HG03571 (cell line): ENCODE results near the gene HGF.
"Not testable (repeated sequence)": the region's sequence is repeated elsewhere in the genome, so short reads cannot be mapped to it uniquely, and the experiment has no call there.

Experiments
- ATAC-seq: cut with Tn5 transposase; IDR thresholded peaks from one replicate; pipeline ENCODE4 v1.9.1; 2021; ENCODE audit not compliant: unreplicated experiment

The HGF gene

GRCh38 chr7:81769891-81770727 is at the start of gene HGF:
Gene HGF (minus strand): TSS chr7:81770047. CDS start chr7:81769971, 76 bp downstream.
- ATAC-seq: no peak

- ATAC-seq: no peak
Measured at GRCh38 chr7:81816312-81816711, 46.5 kb upstream of the HGF start.

DNA sequence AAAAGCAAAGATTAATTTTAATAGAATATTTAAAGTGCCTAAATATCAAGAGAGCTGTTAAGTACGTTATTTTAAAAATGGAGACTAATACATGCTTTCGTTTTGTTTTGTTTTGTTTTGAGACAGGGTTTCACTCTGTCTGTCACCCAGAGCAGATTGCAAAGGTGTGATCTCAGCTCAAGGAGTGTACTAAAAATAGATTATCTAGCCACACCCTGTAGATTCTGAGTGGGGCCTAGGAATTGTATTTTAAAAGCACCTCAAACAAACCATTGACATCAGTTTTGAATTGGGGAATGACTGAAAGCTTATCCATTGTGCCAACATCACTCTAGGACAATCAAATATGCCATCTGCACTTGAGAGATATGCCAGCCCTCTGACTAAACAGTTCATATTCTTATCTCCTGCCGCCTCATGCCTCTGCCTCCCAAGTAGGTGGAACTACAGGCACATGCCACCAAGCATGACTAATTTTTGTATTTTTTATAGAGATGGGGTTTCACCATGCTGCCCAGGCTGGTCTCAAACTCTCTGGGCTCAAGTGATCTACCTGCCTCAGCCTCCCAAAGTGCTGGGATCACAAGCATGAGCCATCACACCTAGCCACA is 43.1 kb upstream of the HGF start:
- ATAC-seq: peak; percentile 80

- peak; percentile 31 for ATAC-seq
Measured at GRCh38 chr7:81811956-81812865, 42.4 kb upstream of the HGF start.

- ATAC-seq: no peak
Measured at GRCh38 chr7:81810476-81811155, 40.8 kb upstream of the HGF start.

DNA sequence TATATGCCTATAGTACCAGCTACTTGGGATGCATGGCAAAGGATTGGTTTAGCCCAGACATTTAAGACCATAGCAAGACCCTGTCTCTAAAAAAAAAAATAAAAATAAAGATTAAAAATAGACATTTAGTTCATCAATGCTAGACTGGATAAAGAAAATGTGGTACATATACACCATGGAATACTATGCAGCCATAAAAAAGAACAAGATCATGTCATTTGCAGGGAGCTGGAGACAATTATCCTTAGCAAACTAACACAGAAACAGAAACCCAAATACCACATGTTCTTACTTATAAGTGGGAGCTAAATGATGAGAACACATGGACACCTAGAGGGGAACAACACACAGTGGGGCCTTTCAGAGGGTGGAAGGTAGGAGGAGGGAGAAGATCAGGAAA is 38.5 kb upstream of the HGF start:
- not testable (repeated sequence) for ATAC-seq

GRCh38 chr7:81803267-81803666 is 33.4 kb upstream of the HGF start:
- ATAC-seq: no peak

GRCh38 chr7:81802251-81802650 is 32.4 kb upstream of the HGF start:
- no peak for ATAC-seq

- ATAC-seq: no peak
Measured at GRCh38 chr7:81801532-81801931, 31.7 kb upstream of the HGF start.

DNA sequence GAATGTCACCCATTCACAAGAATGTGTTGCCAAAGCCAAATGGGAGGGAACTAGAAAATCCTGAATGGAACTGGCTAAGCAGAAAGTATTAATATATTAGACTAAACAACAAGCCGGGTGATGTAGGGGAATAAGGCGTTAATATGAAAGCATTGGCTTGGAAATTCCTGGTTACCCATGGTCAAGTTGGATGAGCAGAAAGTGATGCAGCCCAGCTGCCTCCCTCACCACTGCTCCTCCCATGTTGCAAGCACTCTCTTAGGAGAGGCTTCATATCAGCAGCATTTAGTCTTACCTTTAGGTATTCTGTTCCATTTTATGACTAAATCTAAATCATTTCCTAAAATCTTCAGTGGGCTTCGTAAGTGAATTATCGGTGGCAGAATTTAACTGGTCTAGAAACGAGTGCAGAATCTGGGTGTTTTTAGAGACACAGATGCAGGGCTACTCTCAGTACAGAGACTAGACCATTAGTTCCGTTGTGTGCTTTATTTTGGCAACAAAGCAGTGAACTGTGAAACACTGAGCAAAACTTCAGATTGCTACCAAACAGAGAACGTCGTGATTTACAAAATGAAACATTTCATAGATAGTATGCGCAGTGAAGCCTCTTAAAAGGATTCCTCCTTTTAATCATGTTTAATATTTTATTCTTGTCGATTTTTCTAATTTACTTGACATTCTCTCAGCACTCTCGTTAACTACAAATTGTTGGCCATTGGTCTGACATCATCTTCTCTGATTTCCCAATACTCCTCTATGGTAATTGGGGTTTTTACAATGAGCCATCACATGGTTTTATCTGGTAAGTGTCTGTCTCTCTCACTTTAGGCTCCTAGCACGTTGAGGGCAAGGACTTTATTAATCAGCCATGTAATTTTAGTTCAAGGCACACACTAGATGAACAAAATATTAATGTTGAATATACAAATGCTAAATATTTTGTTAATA is 22.0 kb upstream of the HGF start:
- ATAC-seq: no peak

GRCh38 chr7:81790686-81791085 is 20.8 kb upstream of the HGF start:
- ATAC-seq: no peak

DNA sequence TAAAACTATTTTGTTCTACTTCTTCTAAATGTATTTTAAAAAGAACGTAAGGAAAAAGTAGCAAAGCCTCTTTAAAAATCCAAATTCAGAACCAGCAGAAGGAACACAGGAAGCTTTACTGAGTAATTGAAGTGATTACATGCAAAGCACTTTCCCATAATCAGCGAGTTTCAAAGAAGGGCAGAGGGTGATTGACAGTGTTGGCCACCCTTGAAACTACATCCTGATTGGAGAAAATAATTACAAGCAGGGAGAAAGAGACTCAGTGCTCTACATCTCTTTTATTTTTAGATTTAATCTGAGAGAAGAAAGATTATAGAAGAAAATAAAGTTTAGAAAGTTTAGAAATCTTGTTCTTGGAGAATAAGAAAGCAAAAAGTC is 20.3 kb upstream of the HGF start:
- no peak for ATAC-seq

DNA sequence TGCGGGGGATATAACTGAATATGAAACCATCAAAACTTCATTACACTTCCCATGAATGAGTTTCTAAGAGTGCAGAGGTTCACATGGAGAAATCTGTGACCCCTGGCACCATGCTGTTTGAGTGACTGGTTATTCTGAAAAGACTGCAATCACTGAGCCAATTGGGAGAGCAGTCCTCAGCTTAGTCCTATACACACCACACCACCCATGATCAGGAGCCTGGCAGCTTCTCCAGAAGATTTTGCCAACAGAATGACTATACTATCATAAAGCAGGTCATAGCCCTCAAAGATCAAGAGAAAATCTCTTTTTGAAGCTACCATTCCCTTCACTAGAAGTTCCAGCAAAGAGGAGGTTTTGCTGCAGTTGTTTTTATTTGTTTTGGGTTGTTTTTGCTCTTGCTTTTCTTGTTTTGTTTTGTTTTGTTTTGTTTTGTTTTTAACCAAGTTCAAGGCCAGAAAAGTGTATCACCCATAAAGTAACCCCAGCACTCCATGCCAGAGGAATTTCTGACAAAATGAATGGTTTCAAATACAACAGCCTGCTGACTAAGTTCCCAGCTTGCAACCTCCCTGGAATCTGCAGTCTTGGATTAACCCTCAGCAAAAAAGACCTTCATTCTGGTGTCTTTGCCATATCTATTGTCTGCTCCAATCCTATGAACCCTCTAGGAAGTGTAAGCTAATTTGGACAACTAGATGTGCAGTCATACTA is 19.7 kb upstream of the HGF start:
- no peak for ATAC-seq

- no peak for ATAC-seq
Measured at GRCh38 chr7:81788246-81788645, 18.4 kb upstream of the HGF start.

DNA sequence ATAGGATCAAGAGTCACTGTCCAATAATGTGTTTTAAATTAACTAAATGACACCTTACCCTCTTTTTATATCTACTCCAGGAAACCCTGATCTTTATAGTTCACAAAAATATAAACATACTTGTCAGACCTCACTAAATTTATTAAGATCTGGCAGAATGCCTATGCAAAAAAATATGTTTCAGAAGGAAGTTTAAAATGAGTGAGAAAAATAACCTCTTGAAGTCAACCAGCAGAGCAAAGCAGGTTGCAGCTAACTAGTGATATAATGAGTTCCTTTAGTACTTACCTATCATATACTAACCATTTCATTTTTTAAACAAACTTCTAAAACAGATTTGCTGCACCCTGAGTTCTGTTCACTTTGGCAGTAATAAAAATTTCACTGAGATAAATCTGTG is 14.0 kb upstream of the HGF start:
- no peak for ATAC-seq

DNA sequence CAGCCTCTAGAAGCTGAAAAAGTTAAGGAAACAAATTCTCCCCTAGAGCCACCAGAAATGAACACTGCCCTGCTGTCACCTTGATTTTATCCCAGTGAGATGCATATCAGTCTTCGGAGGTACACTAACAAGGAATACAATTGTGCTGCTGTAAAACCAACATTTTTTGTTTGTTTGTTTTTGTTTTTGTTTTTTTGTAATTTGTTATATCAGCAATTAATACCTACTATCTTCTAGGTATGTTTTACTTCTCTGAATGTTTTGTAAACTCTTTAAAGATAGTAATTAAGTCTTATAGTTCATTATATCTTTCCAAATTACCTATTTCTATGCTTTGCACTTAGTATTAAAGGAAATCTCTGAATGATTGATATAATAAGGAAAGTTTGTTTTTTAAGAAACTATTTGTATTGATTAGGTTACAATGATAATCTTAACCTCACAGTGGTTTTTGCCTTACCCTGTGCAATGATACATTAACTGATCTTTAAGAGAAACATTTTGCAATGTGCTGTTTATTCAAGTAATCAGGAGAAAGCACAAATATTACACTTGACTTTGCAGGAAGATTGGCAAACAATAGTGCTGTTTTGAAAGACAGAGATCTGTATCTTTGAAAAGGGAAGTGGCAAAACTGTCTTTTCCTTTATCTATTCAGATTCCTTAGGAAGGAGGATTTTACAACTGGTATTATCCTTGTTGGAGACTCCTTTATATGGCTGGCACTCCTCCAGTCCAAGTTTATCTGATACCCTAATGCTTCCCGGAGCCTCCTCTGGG is 11.3 kb upstream of the HGF start:
- no peak for ATAC-seq

DNA sequence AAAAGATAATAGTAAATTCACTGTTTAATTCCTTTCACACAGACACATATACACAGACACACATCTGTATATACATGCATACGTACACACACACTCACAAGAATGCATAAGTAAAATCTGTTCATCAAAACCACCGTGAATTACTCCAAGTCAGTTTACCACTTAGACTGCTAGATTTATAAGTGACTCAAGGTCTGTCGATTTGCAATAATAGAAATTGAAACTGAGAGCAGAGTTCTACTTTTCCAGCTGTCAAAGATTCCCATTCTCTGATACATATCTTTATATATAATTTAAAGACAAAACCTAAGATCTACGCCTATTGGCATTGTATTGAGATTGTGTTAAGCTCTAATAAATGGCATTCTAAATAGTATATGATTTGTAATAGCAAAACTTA is 9.9 kb upstream of the HGF start:
- no peak for ATAC-seq

GRCh38 chr7:81777697-81778096 is 7.8 kb upstream of the HGF start:
- ATAC-seq: no peak
